A549 treated with ZK216348 at 1 μM for 4 hours (cell line): ENCODE data around the gene TMEM243. TPM values are rescaled to one million over a fixed set of nuclear protein-coding genes. Genes with fewer than 3 reads are reported as not detected.

Source experiments
- total RNA-seq: library from RNA; stranded (reverse); fragments of 200-300 nt; extraction: Qiagen RNA extraction; gene quantifications from 5 replicates; pipeline ENCODE4 v1.2.3, GENCODE V29; 2022; ENCODE audit warnings: low read depth

The TMEM243 gene, protein sequence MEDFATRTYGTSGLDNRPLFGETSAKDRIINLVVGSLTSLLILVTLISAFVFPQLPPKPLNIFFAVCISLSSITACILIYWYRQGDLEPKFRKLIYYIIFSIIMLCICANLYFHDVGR
- 15.6 to 29.9 TPM (median 25.9 TPM) in 5 replicates for total RNA-seq

DNA sequence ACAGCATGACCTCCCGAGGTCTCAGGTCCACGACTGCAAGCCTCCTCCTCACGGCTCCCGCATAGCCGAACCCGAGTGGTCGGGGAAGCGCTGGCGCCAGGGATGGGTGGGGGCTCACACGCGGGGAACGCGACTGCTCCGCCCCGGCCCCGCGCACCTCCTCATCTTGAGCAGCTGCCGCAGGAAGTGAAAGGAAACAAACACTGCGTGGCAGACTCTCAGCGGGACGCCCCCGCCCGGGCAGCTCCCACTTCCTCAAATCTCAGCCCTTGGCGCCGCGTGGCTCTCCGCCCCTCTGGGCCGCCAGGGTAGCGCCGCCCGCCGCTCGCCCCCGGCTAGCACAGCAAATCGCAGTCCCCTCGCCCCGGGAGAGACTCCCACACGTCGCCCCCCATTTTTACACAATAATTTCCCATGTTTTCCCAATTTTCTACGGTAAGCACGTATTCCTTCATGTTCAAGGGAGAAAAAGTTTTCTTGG is at the start of gene TMEM243:
Gene TMEM243 (minus strand): TSS at position 188 of the 481 bp plus-strand sequence. CDS start 229 bp downstream, outside the sequence.

DNA sequence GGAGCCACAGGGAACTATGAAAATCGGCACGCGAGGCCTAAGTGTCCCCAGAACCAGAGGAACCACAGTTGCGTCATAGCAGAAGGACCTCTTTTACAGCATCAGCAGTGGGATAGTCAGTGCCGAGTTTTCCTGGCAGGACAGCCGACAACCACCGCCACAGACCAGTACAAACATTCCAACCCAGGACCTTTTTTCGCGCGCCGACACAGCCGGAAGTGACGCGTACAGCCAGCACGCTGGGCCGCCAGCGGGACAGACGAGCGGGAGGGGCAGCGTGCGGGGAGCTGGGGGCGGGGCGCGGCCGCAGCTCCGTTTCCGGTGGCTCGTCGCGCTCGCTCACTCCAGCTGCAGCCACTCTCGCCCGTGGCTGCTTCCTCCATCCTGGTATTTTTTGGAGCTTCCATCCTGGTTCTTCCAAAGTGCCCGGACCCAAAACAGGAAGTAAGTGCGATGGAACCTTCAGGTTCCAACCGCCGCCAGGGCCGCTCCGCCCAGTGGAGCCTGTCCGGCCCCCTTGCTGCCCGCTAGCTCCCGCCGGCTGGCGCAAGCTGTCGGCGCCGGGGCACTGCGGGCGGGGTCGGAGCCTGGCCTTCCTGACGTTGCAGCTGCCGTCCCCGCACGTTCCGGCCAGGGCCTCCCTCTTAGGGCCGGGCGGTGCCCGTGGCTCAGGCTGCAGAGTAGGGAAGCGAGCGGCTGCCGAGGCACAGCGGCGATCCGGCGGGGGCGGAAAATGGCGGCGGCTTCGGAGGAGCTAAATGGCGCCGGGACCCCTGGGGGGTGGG is 67.2 kb downstream of the TMEM243 start, which contains the start of gene DMTF1:
Gene DMTF1 (plus strand): TSS at position 342 of the 785 bp plus-strand sequence. CDS start 12,489 bp downstream, outside the sequence.

Other genes starting within 250 kb of the TMEM243 start
- not detected in 5 replicates for gene ELAPOR2, start 160.1 kb downstream of the TMEM243 start, total RNA-seq
- 16.6 to 24.7 TPM (median 23.9 TPM) in 5 replicates for gene DMTF1, start 67.3 kb downstream of the TMEM243 start, total RNA-seq
- gene CROT, start 125.9 kb upstream of the TMEM243 start, total RNA-seq: 4.9 to 8.7 TPM (median 6.4 TPM) in 5 replicates